GM21723 (cell line): ENCODE measurements around the gene SLC2A10.
"Not testable (repeated sequence)": the region's sequence is repeated elsewhere in the genome, so short reads cannot be mapped to it uniquely, and the experiment has no call there.

ENCODE experiments used
- ATAC-seq: cut with Tn5 transposase; IDR thresholded peaks from one replicate; pipeline ENCODE4 v1.9.1; 2021; ENCODE audit warnings: mild to moderate bottlenecking, moderate library complexity; ENCODE audit not compliant: unreplicated experiment

SLC2A10 gene

GRCh38 chr20:46709459-46710152 is at the start of gene SLC2A10:
SLC2A10 (plus strand) TSS chr20:46709649; CDS start chr20:46709737, 88 bp downstream.
- no peak for ATAC-seq

DNA sequence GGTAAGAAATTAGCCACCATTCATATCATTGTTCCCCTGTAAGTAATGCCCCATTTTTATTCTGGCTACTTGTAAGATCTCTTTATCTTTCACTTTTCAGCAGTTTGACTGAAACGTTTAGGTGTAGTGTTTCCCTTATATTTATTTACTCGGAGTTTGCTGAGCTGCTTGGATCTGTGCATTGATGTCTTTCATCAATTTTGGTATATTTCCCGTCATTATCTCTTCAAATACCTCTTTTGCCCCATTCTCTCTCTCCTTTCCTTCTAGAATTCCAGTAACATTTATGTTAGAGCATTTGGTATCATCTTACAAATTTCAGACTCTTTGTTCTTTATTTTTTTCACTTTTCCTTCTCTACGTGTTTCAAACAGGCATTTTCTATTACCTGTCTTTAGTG is 49.0 kb upstream of the SLC2A10 start:
- ATAC-seq: no peak

GRCh38 chr20:46661659-46662058 is 47.8 kb upstream of the SLC2A10 start:
- no peak for ATAC-seq

GRCh38 chr20:46663531-46663930 is 45.9 kb upstream of the SLC2A10 start:
- no peak for ATAC-seq

DNA sequence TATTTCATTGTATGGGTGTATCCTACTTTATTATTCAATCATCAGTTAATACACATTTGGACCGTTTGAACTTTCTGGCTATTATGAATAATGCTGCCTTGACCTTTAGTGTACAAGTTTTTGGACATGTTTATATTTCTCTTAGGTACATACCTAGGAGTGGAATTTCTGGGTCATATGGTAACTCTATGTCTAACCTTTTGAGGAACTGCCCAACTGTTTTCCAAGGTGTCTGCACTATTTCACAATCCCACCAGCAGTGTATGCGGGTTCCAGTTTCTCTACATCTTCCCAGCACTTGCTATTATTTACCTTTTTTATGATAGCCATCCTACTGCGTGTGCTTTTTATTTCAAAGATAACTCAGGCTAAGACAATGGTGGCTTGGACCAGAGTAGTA is 43.8 kb upstream of the SLC2A10 start:
- ATAC-seq: no peak

DNA sequence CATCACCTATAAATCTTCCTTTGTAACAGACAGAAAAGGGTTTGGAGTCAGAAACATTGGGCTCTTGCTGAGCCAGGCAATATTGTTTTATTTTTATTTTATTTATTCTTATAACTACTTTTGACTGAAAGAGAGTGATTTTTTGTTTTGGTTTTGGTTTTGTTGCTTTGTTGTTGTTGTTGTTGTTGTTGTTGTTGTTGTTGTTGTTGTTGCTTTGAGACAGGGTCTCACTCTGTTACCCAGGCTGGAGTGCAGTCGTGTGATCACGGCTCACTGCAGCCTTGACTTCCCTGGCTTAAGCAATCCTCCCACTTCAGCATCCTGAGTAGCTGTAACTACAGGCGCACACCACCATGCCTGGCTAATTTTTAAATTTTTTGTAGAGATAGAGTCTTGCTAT is 43.1 kb upstream of the SLC2A10 start:
- ATAC-seq: no peak

- no peak for ATAC-seq
Measured at GRCh38 chr20:46666818-46667515, 42.5 kb upstream of the SLC2A10 start.

GRCh38 chr20:46670228-46670584 is 39.2 kb upstream of the SLC2A10 start:
- ATAC-seq: no peak

DNA sequence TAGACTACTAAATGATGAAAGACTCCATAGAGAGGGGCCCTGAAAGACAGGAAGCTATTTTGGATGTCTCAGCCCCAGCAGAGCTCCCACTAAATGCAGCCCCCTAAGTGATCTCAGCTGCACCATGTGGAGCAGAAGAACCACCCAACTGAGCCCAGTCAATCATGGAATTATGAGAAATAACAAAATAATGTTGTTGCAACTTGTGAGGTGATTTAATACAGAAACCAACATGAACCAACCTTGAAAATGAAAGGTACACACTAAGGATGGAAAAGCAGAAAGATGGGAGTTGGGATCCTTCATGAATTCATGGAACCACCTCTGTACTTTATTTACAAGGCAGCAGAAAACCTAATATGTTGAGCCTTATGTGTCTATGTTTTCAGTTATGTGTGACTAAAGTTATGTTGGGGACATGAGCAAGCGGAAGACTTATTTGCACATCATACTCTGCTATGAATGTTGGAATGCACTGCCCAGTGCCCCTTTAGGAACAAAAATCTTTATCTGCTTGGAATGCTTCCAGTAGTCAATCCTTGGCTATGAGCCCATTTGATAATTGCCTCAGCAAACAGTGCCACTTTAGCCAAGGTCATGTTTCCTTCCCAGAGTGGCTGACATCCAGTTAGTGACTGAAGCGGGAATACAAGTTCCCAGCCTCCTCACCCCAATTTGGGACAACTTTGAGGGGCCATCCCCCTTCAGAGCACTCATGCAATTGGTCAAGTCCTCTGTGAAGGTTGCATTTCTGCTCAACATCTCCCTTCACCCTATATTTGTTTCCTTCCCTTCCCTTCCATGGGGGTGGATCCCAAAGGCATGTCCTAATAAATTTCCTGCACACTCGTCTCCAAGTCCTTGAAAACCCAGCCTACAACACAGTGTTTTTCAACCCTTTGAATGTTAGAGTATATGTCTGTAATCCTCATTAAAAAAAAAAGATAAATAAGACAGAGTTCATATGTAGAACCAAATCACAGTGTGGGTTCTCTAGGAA is 38.6 kb upstream of the SLC2A10 start:
- no peak for ATAC-seq

- ATAC-seq: no peak
Measured at GRCh38 chr20:46671866-46672542, 37.4 kb upstream of the SLC2A10 start.

DNA sequence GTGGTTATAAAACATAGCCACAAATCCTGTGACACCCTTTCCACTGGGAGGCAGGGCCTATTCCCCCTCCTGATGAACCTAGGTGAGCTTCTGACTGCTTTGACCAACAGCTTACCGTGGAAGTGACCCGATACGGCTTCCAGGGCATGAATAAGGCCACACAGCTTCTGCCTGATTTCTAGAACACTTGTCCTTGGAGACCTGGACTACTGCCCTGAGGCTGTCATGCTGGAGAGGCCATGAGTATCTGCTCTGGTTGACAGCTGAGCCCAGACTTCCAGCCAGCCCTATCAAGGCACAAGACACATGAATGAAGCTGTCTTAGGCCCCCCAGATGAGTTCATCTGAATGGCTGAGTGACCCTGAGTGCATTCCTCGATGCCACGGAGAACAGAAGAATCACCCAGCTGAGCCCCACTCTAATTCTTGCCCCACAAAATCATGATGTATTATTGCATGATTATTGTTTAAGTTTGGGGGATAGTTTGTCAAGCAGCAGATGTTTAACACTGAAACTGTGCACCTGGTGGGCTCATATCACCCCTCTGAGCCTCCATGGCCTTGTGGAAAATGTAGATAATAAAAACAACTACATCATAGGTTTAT is 36.8 kb upstream of the SLC2A10 start:
- ATAC-seq: no peak

DNA sequence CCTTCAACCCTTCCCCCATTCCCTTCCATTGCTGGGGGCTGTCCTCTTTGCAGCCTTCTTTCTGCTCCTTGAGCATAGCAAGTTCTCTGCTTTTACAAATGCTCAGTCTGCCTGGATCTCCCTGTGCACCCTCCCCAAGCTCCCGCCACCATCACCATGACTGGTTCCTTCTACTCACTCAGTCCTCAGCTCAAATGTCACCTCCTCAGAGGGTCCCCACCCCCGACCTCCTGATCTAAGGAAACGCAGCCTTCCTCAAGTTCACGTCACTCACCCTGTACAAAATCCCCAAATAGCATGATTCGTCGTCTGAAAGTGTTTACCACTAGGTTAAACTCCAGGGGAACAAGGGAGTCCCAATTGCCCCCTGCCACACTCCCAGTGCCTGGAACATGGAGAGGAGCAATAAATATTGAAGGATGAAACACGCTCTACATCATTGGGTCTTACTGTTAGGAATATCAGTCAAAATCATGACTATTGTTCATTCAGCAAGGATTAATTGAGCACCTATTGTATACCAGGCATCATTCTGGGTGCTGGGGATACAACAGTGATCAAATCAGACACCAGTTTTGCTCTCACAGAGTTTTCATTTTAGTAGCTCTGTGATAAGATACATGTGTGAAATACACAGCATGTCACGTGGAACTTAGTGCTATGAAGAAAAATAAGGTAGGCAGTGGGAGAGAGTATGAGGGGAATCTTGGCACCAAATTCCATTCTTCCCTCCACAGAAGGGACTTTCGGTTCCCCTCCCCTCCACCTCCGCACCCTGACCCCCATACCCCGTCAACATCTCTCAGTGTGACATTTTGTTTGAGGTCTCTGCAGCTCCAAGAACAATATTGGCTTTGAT is 35.8 kb upstream of the SLC2A10 start:
- no peak for ATAC-seq

GRCh38 chr20:46674253-46675083 is 35.0 kb upstream of the SLC2A10 start:
- no peak for ATAC-seq

- ATAC-seq: not testable (repeated sequence)
Measured at GRCh38 chr20:46676649-46677316, 32.7 kb upstream of the SLC2A10 start.

DNA sequence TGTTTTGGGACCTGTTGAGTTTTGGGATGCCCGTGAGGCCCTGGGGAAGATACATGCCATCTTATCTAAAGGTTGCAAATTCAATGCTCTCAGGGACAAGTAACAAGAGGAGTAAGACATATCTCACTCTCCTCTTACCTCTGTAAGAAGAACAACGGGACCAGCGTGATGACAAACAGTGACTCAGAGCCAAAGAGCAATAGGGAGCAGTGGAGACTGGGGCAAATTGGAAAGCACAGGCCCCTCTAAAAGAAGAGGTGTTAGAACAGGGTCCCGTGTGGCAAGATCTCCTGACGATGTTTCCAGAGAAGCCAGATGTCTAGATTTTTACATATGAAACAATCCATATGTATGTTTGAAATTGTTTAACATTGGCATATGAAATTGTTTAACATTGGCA is 31.8 kb upstream of the SLC2A10 start:
- no peak for ATAC-seq

GRCh38 chr20:46678516-46678915 is 30.9 kb upstream of the SLC2A10 start:
- no peak for ATAC-seq

DNA sequence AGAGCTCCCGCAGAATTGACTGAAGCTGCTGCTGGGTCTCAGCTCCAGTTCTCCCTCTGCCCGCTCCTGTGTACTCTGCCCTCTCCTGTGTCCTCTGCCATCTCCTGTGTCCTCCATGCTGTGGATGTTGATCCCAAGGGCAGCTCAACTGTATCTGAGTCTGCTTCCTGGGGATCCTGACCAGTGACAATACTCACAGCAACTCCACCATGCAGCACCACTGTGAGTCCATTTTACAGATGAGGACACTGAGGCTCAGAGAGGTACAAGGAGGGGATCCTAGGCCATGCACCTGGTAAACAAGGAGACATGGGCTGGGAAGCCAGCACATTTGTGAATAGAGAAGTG is 28.8 kb upstream of the SLC2A10 start:
- no peak for ATAC-seq
